ENCODE data around the gene TF. TPM values are rescaled to one million over a fixed set of nuclear protein-coding genes. Genes with fewer than 3 reads are reported as not detected.

The TF gene
- total and polyA plus RNA-seq, 12 donors = 0.24 to 11.6 (median 3.5) TPM

DNA sequence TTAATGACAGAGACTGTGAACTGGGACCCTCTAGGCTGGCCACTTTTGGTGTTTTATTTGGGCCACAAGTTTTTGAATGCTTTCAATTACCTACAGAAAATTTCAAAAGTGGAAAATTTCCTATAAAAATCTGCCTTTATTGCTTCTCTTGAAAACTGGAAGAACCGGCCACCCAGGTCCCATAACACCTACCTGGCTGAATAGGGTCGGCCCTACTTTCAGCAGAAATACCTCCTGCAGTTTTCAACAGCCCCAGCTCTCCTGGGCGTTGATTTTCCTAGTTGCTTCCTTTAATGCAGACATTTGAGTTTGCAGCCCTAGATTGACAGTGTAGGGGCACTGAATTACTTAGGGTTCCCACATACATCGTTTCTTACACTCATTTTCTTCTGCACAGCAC is 58.7 kb downstream of the TF start:
- TF ChIP-seq, protein P1, sequence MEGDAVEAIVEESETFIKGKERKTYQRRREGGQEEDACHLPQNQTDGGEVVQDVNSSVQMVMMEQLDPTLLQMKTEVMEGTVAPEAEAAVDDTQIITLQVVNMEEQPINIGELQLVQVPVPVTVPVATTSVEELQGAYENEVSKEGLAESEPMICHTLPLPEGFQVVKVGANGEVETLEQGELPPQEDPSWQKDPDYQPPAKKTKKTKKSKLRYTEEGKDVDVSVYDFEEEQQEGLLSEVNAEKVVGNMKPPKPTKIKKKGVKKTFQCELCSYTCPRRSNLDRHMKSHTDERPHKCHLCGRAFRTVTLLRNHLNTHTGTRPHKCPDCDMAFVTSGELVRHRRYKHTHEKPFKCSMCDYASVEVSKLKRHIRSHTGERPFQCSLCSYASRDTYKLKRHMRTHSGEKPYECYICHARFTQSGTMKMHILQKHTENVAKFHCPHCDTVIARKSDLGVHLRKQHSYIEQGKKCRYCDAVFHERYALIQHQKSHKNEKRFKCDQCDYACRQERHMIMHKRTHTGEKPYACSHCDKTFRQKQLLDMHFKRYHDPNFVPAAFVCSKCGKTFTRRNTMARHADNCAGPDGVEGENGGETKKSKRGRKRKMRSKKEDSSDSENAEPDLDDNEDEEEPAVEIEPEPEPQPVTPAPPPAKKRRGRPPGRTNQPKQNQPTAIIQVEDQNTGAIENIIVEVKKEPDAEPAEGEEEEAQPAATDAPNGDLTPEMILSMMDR (IDR thresholded peaks at IDR 0.05) = no peak
- no peak for DNase-seq
- Histone ChIP-seq H3K4me1 (peaks cover 0 to 21% (median 12%) of the 10 kb centered on the region in 9 donors), H3K9me3 (no peaks in the 10 kb centered on the region), H3K27me3 (peaks cover 0 to 10% (median 0%) of the 10 kb centered on the region in 7 donors), H3K36me3 (peaks cover 0 to 26% (median 14%) of the 10 kb centered on the region in 9 donors), H3K4me3 (peak overlapping the region in 7 of 10 donors; percentile 78 to 99 (median 93)), H3K27ac (peak overlapping the region in 1 of 10 donors; percentile 74)
- intact Hi-C loops (cut with DNase I) = loop anchor here in 5 of 10 donors (5.0 to 10.0 kb wide), 2 partner anchors 140 to 143 kb away; partner anchors contain the start of gene TOPBP1 (in 5 of the 5)
- 60 to 77% methylated on average over 4 of the region's 4 CpGs for WGBS, 2 donors
- ATAC-seq = no peak

DNA sequence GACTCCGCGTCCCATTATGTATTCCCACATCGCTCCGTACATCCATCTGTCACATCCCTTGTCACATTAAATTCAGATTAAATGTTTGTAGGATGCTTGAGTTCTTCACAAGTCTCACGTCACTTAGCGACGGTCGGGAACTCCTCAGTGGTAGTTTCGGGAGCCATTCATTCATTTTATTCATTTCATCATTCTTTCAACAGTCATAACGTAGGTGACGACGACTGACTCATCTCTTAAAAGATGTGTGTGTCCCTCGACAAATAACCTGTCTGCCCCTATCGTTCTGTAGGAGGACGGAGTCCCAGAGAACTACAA is 59.1 kb downstream of the TF start:
- TF ChIP-seq, protein P1 (IDR thresholded peaks at IDR 0.05) = no peak
- DNase-seq (no peak), ATAC-seq (no peak)
- peaks cover 0 to 10% (median 0%) of the 10 kb centered on the region in 7 donors for H3K27me3 ChIP-seq
- peak overlapping the region in 3 of 10 donors; percentile 68 to 74 (median 69) for H3K27ac ChIP-seq
- WGBS, 2 donors = 8 to 15% methylated on average over 15 of the region's 15 CpGs
- peak overlapping the region; percentile 45 to 99 (median 88) for H3K4me3 ChIP-seq
- no peaks in the 10 kb centered on the region for H3K9me3 ChIP-seq
- intact Hi-C loops (cut with DNase I) = loop anchor here in 4 of 10 donors (5.0 to 10.0 kb wide), 2 partner anchors 141 to 143 kb away; partner anchors contain the start of gene TOPBP1 (in 4 of the 4)
- peaks cover 0 to 30% (median 14%) of the 10 kb centered on the region in 9 donors for H3K36me3 ChIP-seq
- peaks cover 0 to 21% (median 12%) of the 10 kb centered on the region in 9 donors for H3K4me1 ChIP-seq

DNA sequence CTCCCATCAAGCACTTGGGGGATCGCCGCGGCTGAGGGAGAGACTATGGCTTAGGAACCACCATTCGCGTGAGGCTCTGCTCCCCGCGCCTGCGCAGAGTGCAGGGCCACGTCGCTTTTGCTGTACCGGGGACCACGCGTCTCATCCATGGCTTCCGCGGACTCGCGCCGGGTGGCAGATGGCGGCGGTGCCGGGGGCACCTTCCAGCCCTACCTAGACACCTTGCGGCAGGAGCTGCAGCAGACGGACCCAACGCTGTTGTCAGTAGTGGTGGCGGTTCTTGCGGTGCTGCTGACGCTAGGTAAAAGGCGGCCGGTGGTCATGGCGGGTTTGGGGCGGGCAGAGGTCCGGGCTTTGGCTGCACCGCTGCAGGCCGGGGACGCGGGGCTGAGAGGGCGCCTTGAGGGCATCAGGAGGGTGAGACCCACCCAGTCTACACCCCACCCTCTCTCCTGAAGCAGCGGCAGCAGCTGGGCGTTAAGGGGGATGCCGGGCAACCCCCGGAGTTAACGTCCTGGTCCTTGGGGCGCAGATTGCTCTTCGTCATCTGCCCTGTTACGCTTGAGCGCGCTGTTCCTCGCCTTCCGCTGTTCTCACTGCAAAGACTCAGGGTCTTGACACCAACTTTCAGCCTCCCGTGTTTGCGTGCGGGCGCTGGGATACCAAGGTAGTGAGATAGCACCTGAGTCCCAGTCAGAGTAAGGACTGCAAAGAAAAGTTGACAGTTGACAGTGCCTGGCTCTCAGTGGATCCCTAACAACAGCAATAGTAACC is 59.7 kb downstream of the TF start, which contains the start of gene SRPRB:
SRPRB (plus strand) TSS at position 114 of the 774 bp plus-strand sequence; CDS start at position 148, 34 bp downstream.
- H3K36me3 ChIP-seq = peaks cover 0 to 36% (median 14%) of the 10 kb centered on the region in 9 donors
- H3K27me3 ChIP-seq = peaks cover 0 to 7% (median 0%) of the 10 kb centered on the region in 7 donors
- peaks cover 0 to 21% (median 12%) of the 10 kb centered on the region in 9 donors for H3K4me1 ChIP-seq
- TF ChIP-seq, protein P1 (IDR thresholded peaks at IDR 0.05) = no peak
- 0% methylated on average over 53 of the region's 53 CpGs for WGBS, 2 donors
- ATAC-seq (peak; percentile 100), DNase-seq (peak; percentile 95 to 96)
- intact Hi-C loops (cut with DNase I) = loop anchor here in 4 of 10 donors (5.0 to 10.0 kb wide), 2 partner anchors 141 to 144 kb away; partner anchors contain the start of gene TOPBP1 (in 4 of the 4)
- peak within 1 kb of the TSS; percentile 45 to 99 (median 88) for H3K4me3 ChIP-seq
- H3K9me3 ChIP-seq = no peaks in the 10 kb centered on the region
- peak within 1 kb of the TSS in 9 of 10 donors; percentile 17 to 86 (median 73) for H3K27ac ChIP-seq

DNA sequence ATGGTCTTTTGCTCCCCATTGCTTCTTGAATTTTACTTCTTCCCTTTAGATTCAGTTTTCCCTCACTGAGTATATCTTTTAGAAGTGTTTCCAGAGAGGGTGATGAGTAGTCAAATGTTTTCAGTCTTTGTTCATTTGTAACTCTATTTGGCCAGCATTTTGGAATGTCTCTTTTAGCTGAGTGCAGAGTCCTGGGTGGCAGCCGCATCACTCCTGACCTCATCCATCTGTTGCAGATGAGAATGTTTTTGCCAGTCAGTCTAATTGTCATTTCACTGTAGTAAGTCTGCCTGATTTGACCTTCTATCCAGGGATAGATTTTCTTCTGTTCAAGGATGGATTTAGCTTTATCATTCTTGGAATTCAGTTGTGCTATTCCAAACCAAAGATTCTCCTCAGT is 66.7 kb downstream of the TF start:
- H3K4me3 ChIP-seq = no peak overlapping the region
- no peak for DNase-seq
- no peaks in the 10 kb centered on the region for H3K9me3 ChIP-seq
- peaks cover 0 to 100% (median 28%) of the 10 kb centered on the region in 9 donors for H3K36me3 ChIP-seq
- no peaks in the 10 kb centered on the region for H3K27me3 ChIP-seq
- no peak overlapping the region for H3K27ac ChIP-seq
- peaks cover 0 to 8% (median 0%) of the 10 kb centered on the region in 9 donors for H3K4me1 ChIP-seq
- intact Hi-C loops (cut with DNase I) = loop anchor here in 6 of 10 donors (10.0 kb wide), 3 partner anchors 148 to 1088 kb away; partner anchors contain the start of genes NPHP3 (in 2 of the 6) and TOPBP1 (in 2 of the 6)
- TF ChIP-seq, protein P1 (IDR thresholded peaks at IDR 0.05) = no peak
- 64 to 70% methylated on average over 1 of the region's 1 CpG for WGBS, 2 donors
- ATAC-seq = peak in 2 of 8 donors; percentile 37 to 60

Measured in heart right ventricle (tissue), 16 donors.